Nasal cavity respiratory epithelium epithelial cell of viscerocranial mucosa (primary cell): ENCODE data around the gene DOC2B. TPM values are rescaled to one million over a fixed set of nuclear protein-coding genes. Genes with fewer than 3 reads are reported as not detected.

Experiments used
- total RNA-seq: library from RNA; depleted of rRNA; stranded (reverse); fragments of >200 nt; gene quantifications from 2 replicates; pipeline ENCODE4 v1.2.3, GENCODE V29; 2014

Gene DOC2B
- total RNA-seq: under 0.01 and 17.8 TPM in 2 replicates

GRCh38 chr17:181245-182049, at the start of gene DOC2B:
Gene DOC2B, minus strand, starts transcription at chr17:181650. Its CDS starts 171 bp downstream, at chr17:181479.

GRCh38 chr17:137166-137807, 44.2 kb downstream of the DOC2B start, which contains the start of gene SCGB1C2:
Gene SCGB1C2, plus strand, starts transcription at chr17:137569. Its CDS starts 22 bp downstream, at chr17:137591.

Other genes starting within 250 kb of the DOC2B start
- gene SCGB1C2, start 44.1 kb downstream of the DOC2B start, total RNA-seq: not detected in 2 replicates
- 1.7 and 8.5 TPM in 2 replicates for gene RPH3AL, start 171.2 kb upstream of the DOC2B start, total RNA-seq